Loucy (cell line): Measurements from ENCODE around the gene GHRL.

Experiments used
- EZH2phosphoT487 ChIP-seq: fragments of 200-600 bp; IDR thresholded peaks from 2 replicates; pipeline ENCODE4 v1.6.1; 2018; ENCODE audit warnings: antibody characterized with exemption, mild to moderate bottlenecking, moderate library complexity, borderline replicate concordance
- TF ChIP-seq, protein P1 (sequence below): fragments of 200-600 bp; sonication (generic); conservative IDR thresholded peaks from 2 replicates; pipeline ENCODE4 v1.5.1; 2014; ENCODE audit warnings: mild to moderate bottlenecking, antibody characterized with exemption, low read length

- TF ChIP-seq, protein P1, sequence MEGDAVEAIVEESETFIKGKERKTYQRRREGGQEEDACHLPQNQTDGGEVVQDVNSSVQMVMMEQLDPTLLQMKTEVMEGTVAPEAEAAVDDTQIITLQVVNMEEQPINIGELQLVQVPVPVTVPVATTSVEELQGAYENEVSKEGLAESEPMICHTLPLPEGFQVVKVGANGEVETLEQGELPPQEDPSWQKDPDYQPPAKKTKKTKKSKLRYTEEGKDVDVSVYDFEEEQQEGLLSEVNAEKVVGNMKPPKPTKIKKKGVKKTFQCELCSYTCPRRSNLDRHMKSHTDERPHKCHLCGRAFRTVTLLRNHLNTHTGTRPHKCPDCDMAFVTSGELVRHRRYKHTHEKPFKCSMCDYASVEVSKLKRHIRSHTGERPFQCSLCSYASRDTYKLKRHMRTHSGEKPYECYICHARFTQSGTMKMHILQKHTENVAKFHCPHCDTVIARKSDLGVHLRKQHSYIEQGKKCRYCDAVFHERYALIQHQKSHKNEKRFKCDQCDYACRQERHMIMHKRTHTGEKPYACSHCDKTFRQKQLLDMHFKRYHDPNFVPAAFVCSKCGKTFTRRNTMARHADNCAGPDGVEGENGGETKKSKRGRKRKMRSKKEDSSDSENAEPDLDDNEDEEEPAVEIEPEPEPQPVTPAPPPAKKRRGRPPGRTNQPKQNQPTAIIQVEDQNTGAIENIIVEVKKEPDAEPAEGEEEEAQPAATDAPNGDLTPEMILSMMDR: 0 out of 2 replicates have a peak, but pooled peaks have one; percentile 14
- no peak for TF ChIP-seq EZH2phosphoT487
Observed at GRCh38 chr3:10299175-10299574, 6.4 kb upstream of the GHRL start.
